Measurements from ENCODE around the gene TLK1.

Gene TLK1

GRCh38 chr2:170997893-170998597 lies 162.6 kb downstream of the TLK1 start:
- DNase-seq (ENCODE audit: low spot score) = no peak

DNA sequence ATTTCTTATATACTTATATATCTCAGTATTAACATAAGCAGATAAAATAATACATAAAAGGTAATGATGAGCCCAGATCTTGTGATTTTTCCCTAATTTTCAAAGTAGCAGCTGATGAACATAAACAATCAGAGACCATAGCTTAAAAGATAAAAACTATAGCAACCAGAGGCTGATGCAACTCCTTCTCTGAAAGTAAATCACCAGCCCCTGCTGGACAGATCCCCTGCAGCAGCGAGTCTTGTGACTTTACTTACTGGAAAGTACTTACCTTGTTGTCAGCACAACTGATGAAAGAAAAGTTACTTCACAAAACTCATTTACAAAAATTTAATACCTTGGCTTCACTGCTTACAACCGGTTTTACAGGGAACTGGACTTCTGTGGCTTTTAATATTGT lies 164.4 kb downstream of the TLK1 start:
- DNase-seq (ENCODE audit: low spot score) = no peak

- no peak for DNase-seq (ENCODE audit: low spot score)
Measured at GRCh38 chr2:170991398-170992182, 169.1 kb downstream of the TLK1 start.

GRCh38 chr2:170986566-170987258 lies 174.0 kb downstream of the TLK1 start:
- DNase-seq (ENCODE audit: low spot score) = no peak

GRCh38 chr2:170985407-170985806 lies 175.3 kb downstream of the TLK1 start:
- no peak for DNase-seq (ENCODE audit: low spot score)

- DNase-seq (ENCODE audit: low spot score) = no peak
Measured at GRCh38 chr2:170984079-170984478, 176.6 kb downstream of the TLK1 start.

DNA sequence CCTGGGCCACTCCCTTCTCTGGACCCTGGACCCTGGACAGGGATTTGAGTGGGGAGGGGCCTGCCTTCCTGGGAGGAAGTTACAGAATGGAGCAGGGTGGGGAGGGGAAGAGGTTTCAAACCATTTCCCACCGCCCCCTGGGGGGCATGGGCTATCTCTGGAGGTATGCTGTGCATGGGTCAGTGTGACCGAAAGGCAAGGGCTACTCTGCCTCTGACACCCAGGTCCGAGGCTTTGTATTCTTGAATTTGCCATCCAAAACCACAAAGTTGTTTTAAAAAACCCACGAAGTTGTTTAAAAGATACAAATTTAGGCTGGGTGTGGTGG lies 184.8 kb downstream of the TLK1 start:
- DNase-seq (ENCODE audit: low spot score) = no peak

DNA sequence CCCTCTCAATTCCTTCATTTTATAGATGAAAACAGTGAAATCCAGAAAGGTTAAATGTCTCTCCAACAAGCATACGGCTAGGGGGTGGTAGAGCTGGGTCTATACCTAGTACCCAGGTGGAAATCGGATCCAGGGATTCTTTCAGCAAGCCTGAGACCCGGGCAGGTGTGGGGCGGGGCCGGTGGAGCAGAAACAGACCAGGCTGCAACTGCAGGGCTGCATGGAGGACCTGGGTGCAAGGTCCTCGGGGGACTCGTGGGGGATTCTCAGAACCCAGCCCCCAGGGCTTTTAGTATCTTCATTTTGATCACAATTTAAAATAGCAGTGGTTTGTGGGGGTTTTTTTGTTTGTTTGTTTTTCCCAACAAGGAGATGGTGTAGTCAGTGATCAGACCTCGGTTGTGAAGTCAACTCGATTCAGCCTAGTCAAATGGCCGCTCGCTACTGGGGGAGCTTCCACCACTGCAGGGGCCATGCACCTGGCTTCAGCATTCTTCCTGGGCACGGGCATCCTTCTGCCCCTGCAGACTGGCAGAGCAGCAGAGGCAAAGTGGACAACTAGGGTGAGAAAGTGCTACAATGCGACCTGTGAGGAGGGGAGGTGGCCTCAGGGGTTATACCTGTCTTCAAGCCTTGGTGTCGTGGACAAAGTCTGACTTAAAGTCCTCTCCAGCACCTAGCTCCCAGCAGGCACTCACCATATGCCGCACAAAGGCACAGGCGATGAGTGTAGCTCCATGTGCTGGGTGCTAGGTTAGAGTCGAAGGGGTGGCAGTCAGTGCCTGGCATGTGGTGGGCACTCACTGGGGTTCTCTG lies 185.4 kb downstream of the TLK1 start:
- DNase-seq (ENCODE audit: low spot score) = no peak

DNA sequence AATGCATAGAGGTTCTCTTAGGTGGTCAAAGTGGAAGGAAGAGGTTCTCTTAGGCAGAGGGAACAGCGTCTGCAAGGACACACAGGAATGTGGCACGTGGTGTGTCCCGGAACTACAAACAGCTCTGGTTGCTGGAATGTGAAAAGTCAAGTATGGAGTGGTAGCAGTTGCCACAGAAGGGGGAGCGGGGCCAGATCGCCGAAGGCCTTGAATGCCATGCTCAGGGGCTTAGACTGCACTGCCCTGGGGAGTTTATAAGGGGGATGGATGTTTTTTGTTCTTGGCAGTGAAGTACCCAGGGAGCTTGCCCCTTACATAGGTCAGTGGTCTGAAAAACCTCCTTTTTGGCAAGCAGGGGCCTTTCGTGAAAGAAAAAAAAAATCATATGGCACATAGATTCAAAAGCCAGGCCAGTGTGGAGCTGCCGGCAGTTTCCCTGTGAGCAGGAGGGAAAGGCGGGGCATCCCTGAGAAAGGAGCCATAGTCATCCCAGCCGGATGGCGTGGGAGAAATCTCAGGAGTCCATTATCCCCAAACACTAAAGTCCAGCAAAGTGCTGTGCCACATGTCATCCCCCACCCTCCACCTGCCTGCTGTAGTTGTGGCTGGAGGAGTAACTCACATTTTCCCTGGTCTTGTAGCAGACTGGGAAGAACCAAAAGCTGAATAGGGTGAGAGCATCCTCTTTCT lies 186.2 kb downstream of the TLK1 start:
- no peak for DNase-seq (ENCODE audit: low spot score)

- DNase-seq (ENCODE audit: low spot score) = peak; percentile 74
Measured at GRCh38 chr2:170973492-170974303, 187.0 kb downstream of the TLK1 start.

GRCh38 chr2:170973225-170973491 lies 187.5 kb downstream of the TLK1 start:
- DNase-seq (ENCODE audit: low spot score) = no peak

- DNase-seq (ENCODE audit: low spot score) = no peak
Measured at GRCh38 chr2:170972296-170973224, 188.1 kb downstream of the TLK1 start.

DNA sequence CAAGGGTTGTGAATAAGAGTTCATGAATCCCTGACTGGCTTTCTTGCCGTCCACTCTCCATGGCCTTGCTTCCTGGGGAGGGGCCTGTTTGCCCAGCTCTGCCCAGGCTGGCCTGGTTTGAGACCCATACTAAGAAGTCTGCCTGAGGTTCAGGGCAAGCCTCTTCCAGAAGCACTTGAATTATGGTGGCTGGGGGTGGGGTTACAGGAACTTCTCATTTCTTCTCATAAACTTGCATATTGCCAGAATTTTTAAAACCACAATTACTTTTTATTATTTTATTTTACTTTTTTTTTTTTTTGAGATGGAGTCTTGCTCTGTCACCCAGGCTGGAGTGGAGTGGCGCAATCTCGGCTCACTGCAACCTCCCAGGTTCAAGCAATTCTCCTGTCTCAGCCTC lies 189.6 kb downstream of the TLK1 start:
- no peak for DNase-seq (ENCODE audit: low spot score)

DNA sequence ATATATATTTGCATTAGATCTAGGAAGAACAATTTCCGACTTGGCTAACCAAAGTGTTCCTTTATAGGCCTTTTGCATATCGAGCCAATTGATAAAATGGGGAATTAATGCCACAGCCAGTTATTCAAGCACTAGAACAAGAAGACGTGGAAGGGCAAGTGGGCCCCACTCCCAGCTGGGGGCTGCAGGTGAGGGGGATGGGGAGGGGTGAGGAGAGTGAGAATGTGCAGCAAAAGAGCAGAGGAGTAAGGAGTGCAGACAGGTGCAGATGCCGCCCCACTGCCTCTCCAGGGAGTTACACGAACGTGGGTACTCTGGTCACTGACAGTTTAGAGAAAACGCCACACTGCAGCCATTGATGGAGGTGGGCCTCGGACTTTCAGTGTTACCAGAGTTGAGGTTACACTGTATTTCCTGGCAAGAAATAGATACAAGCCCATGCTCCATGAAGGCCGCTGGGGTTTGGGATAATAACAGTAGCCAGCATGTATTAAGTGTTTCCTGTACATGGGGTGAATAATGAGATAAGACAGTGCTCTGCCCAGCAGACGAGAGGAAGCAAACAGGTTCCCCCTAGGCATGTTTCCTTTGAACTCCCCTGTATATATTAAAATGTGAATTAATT lies 190.7 kb downstream of the TLK1 start:
- DNase-seq (ENCODE audit: low spot score) = no peak

DNA sequence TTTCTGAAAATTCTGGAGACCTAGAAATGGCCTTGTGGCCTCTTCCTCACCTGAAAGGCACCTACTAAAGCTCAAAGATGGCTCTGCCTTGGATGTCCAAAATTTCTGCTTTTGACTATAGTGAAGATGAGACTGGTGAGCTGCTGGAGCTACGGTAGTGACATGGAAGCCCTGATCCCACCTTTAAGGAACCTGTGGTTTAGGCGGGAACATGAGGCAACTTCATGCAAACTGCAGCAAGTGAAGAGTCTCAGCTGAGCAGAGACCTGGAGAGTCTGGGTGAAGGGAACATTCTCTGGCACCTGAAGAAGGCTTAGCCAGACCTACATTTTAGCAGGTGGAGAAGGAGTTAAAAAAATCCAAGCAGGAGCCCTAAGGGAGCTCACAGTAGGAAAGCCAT lies 191.7 kb downstream of the TLK1 start:
- DNase-seq (ENCODE audit: low spot score) = no peak

GRCh38 chr2:170968205-170969003 lies 192.3 kb downstream of the TLK1 start:
- DNase-seq (ENCODE audit: low spot score) = no peak

DNA sequence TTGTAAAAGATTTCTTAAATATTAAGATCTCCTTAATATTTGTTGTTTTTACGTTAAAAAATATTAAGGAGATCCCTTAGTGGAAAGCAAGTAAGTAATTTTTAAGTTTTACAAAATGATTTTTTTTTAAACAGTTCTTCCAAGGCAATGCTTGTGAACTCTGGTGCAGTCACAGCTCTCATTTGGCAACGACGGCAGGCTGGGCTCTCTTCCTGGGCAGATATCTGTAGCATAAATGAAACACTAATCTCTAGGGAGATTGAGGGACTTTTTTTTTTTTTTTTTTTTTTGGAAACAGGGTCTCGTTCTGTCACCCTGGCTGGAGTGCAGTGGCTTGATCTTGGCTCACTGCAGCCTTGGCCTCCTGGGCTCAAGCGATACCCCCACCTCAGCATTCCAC lies 193.1 kb downstream of the TLK1 start:
- DNase-seq (ENCODE audit: low spot score) = no peak

DNA sequence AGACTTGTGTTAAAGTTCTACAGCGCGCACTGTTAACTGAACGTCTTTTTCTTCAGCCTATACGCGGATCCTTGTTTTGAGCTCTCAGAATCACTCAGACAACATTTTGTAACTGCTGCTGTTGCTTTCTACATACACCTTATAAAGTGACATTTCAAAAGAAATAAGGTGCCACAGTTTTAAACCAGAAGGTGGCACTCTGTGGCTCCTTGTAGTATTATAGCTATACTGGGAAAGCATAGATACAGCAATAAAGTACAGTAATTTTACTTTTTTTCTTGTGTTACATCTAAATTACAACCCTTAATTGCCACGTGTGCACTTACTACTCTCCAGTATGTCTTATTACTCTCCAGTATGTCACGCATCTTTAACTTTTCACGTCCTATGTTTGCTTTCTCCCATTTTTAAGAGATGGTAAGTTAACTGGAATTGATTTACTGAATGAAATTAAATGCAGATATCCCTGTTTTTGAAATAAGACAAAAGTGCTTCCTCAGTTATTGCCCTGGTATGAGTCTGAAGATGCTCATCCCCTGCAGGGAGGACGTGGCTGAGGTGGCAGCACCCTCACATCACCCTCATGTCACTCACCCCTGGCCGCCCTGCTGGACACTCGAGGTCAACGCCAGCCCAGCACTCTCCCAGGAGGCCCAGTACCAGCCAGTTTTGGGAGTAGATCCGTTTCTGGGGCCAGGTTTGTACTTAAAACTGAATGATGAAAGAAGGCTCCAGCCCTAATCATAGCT lies 193.9 kb downstream of the TLK1 start:
- DNase-seq (ENCODE audit: low spot score) = no peak

All from globus pallidus (tissue), 1 donor.